GM12864 (cell line): ENCODE results near the gene ARHGAP24.

ENCODE experiments used
- DNase-seq: peaks from one replicate; pipeline ENCODE4 v3.0.0-alpha.2; 2011; ENCODE audit warnings: low read depth
- H3K4me3 ChIP-seq: 2 replicates; pipeline ENCODE4 v1.5.1; 2011; ENCODE audit warnings: mild to moderate bottlenecking, low read depth, low read length, control low read depth
- CTCF ChIP-seq: IDR thresholded peaks from 2 replicates; pipeline ENCODE4 v1.5.1; 2011; ENCODE audit warnings: low read depth, mild to moderate bottlenecking, moderate library complexity, low read length, control low read depth, inconsistent platforms; ENCODE audit errors: missing control alignments

Gene ARHGAP24

DNA sequence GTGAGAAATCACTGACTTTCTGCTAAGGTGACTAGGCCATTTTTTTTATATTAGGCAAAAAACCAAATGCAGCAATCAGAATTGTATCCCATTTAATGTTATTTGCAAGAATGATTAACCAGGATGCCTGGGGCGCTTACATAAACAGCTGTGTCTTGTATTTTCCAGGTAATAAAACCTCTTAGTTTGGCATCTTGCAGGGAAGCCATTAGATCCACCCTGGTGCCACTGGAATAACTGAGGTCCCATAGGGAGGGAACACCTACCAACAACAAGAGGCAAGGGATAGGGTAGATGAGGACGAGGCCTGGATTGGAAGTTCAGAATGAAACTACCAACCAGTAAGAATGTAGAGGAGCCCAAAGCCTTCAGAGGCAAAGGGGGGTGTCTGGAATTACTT lies 288.3 kb downstream of the ARHGAP24 start:
- no peak overlapping the region for H3K4me3 ChIP-seq
- DNase-seq: no peak
- TF ChIP-seq CTCF: no peak

DNA sequence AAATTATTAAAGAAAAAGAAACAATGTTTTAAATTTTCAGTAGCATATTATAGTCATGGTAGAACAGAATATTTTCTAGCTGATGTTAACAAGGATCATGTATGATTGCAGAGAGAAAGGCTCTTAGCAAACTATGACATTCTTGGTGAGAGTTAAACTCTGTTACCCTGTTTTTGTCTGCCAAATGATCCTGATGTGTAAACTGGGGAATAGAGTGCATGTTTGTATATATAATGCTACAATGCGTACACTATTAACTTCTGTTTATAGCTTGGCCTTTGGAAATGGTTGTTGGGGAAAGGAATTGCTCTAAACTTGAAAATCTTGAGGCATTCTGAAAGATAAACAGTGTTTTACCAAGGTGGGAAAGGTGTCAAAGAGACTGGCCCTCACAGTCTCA lies 292.7 kb downstream of the ARHGAP24 start:
- no peak for TF ChIP-seq CTCF
- H3K4me3 ChIP-seq: no peak overlapping the region
- no peak for DNase-seq

DNA sequence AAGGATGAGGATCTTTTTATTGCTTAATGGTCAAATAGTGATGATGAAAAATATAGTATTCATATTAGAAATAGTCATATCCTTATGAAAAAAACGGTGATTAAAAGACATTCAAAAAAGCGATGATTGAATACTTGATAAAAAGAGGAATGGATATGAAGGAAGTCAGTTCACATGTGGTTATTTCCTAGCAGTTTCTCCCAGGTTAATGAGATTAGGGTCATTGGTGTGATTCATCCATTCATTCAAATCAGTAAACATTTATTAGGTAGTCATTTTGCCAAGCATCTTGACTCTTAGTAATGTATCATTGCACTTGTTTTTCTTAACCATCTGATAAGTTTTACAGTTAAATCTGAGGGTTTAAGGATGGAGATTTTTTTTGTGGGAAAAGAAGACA lies 294.1 kb downstream of the ARHGAP24 start:
- H3K4me3 ChIP-seq: no peak overlapping the region
- no peak for TF ChIP-seq CTCF
- DNase-seq: no peak

- no peak for DNase-seq
- TF ChIP-seq CTCF: no peak
- no peak overlapping the region for H3K4me3 ChIP-seq
Observed at GRCh38 chr4:85772470-85772869, 297.5 kb downstream of the ARHGAP24 start.

GRCh38 chr4:85773372-85773771 lies 298.4 kb downstream of the ARHGAP24 start:
- no peak for DNase-seq
- TF ChIP-seq CTCF: no peak
- no peak overlapping the region for H3K4me3 ChIP-seq

GRCh38 chr4:85774000-85774399 lies 299.1 kb downstream of the ARHGAP24 start:
- no peak for DNase-seq
- H3K4me3 ChIP-seq: no peak overlapping the region
- no peak for TF ChIP-seq CTCF

DNA sequence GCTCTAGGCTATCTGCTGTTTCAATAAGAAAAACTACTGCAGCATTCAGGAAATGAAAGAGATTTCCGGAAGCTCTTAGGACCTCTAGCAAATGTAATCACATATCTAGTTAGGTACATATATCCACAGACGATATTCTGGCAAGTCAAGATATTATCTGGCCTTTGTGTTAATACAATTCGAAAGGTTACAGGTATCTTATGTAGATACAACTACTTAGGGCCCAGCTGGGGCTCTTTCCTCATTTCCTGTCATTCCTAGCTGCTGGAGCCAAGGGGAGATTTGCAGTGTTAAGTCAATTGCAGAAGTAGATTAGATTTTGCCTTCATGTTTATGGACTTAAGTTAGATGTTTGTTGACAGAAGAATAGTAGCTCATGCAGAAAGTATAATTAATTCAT lies 299.5 kb downstream of the ARHGAP24 start:
- no peak overlapping the region for H3K4me3 ChIP-seq
- DNase-seq: no peak
- TF ChIP-seq CTCF: no peak
